HG03575 (cell line): ENCODE data around the gene EXOG.

Experiments used
- ATAC-seq: cut with Tn5 transposase; IDR thresholded peaks from one replicate; pipeline ENCODE4 v1.9.1; 2021; ENCODE audit not compliant: unreplicated experiment, insufficient number of reproducible peaks, low FRiP score; ENCODE audit errors: extremely low read depth

The EXOG gene

DNA sequence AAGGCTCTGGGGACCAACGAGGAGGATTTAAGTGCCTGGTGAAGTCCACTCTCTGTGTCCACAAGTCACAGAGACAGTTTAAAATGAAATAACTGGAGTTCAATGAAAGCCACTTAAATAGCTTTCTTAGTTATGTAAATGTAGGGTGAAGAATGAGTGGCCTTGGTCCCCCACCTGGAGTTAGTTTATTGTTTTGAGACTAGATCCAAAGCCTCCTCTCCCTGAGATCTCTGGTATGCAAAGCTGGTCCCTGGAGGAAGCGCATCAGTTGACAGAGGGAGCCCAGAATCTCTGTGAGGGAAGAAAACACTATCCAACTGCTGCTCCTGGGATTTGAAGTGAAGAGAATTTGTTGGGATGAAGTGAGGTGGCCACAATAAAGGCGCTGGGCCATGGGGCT is 40.5 kb downstream of the EXOG start:
- ATAC-seq: no peak

- no peak for ATAC-seq
Observed at GRCh38 chr3:38538773-38539353, 42.7 kb downstream of the EXOG start.

GRCh38 chr3:38541806-38542205 is 45.7 kb downstream of the EXOG start:
- no peak for ATAC-seq

- no peak for ATAC-seq
Observed at GRCh38 chr3:38542401-38543298, 46.5 kb downstream of the EXOG start.

- no peak for ATAC-seq
Observed at GRCh38 chr3:38543586-38543985, 47.4 kb downstream of the EXOG start.

GRCh38 chr3:38544926-38545325 is 48.8 kb downstream of the EXOG start:
- no peak for ATAC-seq

DNA sequence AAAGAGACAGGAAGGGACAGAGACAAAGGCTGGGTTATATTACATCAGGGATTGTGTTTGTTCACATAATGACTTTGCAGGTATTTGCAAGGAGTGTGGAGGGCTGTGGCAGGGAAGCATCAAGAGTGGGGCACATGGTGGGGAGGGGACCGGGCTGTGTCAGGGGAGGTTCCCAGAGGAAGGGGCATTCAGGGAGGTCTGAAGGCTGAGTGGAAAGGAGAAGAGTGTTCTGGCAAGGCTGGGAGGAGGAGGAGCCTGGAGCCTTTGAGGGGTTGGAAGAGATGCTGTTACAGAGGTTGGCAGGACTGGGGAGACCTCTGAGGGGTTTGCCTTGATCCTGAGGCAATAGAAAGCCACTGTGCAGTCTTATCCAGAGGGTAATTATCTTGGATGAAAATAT is 49.4 kb downstream of the EXOG start:
- ATAC-seq: no peak

DNA sequence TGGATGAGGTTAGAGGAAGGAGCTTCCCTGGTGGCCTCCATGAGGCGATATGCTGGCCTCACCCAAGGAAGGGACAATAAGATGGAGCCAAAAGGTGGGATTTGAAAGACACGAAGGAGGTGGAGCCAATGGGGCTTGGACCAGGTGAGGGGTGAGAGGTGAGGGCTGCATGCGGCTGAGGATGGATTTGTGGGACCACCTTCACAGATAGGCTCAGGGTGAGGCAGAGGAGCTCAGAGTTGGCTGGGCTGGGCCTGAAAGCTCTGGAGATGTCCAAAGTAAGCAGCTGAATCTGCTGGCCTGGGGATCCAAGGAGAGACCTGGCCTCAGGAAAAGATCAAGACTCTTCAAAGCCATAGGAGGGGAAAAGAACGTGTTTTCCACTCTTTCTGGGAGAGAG is 49.8 kb downstream of the EXOG start:
- no peak for ATAC-seq

DNA sequence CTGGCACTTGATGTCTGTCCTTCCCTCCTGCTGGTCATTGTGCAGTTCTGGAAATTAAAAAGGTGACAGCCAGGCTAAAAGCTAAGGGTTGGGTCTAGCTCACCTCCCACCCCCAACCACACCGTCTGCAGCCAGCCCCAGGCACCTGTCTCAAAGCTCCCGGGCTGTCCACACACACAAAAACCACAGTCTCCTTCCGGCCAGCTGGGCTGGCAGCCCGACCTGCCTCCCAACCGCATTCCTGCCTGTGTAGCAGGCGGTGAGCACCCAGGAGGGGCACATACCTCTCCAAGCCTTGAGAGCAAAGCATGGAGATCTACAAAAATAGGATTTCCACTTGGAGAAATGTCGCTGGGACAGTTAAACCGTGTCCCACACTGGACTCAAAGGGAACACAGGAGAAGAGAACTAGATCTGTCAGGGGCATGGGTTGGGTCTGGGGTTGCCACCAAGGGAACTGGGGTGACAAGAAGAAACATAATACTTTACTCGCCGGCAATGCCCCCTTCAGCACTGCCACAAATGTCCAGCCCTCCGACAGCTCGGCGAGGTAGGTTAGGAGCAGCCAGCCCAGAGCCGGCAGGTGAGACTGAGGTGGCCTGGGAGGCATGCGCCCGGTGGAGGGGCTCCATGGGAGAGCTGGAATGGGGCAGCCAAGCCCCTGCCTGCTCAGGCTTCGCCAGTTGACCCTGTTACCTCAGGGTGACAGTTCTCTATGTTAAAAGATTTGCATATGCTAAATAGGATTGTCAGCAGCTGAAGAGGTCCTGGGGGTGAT is 52.2 kb downstream of the EXOG start:
- no peak for ATAC-seq

- no peak for ATAC-seq
Observed at GRCh38 chr3:38549082-38549481, 52.9 kb downstream of the EXOG start.

DNA sequence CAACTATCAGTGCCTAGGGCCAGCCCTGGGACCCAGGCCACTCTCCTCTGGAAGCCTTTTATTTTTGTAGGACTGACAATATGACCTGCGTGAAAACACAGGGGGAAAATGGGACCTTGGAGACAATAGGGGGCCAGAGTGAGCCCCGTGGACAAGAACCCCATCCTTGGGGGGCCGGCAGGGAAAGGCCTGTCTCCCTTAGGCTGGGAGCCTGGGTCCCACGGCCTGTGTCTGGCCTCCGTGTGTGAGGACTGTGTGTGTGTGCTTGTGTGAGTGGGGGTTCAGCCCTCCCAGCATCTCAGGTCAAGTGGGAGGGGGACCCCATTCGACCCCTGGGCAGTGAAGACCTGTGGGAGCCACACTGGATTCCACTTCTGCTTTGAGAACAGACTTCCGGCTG is 53.3 kb downstream of the EXOG start:
- no peak for ATAC-seq

DNA sequence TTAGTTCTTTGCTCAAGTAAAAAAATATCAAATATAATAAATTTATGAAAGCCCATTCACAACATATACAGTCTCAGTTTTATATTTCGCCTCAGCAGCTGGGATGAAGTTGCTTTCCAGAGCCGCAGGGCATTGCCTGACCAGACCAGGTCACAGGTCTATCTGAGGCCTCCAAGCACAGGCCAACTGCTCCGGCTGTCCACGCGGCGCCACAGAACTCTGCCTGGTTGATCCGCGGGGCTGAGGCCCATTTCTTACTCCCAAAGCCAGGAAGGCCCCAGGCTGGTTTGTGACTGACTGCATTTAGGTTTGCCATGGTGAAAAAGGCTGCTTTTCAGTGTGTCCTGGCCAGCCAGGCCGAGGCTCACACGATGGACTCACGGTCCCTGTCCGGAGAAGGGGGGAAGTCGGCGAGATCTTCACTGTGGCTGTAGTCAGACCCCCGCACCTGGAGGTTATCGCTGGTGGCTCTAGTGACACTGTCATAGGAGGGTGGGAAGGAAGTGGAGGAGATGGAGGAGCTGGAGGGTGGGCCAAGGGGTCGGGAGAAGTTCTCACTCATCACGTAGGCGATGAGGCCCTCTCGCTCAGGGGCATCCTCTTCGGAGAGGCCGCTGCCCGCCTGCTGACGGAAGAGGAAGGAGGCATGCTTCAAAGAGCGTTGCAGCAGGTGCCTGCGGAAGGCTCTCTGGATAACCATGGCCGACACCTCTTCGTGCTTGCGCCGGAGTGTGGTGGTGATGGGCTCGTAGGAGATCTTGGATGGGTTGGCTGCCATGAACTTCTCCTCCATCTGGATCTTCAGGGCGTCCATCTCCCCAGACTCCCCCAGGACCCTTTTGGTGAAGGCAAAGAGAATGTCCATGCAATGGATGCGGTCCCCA is 54.1 kb downstream of the EXOG start:
- ATAC-seq: no peak

- ATAC-seq: no peak
Observed at GRCh38 chr3:38551026-38551832, 55.1 kb downstream of the EXOG start.

DNA sequence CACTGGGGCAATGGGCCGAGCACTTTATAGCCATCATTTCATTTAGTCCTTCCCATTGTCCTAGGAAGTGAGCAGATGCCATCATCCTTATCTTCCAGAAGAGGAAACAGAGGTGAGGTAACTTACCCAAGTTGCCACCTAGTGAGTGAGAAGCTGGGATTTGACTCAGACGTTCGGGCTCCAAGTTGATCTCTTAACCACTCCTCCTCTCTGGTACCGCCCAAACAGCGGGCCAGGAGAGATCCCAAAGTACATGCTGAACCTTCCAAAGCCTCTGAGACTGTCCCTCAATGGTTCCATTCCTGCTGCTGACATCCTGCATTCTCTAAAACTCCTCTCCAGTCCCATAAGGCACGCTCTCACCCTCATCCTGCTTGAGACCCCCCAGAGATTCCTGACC is 56.2 kb downstream of the EXOG start:
- ATAC-seq: no peak

- no peak for ATAC-seq
Observed at GRCh38 chr3:38553071-38553470, 56.9 kb downstream of the EXOG start.

DNA sequence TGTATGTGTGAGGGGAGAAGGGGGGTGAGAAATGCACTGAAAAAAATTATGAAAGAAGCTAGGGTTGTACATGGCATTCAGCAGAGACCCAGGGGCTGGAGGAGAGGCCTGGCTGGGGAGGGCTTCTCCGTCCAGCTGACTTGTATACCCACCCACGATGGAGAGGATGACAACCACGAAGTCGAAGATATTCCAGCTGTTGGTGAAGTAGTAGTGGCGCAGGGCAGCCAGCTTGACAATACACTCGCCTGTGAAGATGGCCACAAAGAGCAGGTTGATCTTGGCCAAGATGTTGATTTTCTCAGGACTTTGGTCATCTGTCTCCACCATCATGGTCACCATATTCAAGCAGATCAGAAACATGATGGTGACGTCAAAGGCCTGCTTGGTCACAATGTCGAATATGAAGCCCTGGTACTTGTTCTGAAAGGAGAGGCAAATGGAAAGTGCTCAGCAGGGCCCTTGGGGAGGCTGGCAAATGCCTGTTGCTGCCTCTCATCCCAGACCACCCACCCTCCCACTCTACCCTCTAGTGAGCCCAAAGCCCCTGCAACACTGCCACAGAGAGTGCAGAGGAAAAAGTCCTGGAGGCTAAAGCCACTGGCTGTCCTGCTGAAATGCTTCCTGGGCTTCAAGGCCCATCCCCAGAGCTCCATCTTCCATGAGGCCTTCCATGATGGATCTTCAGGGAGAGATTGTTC is 58.1 kb downstream of the EXOG start:
- ATAC-seq: no peak

DNA sequence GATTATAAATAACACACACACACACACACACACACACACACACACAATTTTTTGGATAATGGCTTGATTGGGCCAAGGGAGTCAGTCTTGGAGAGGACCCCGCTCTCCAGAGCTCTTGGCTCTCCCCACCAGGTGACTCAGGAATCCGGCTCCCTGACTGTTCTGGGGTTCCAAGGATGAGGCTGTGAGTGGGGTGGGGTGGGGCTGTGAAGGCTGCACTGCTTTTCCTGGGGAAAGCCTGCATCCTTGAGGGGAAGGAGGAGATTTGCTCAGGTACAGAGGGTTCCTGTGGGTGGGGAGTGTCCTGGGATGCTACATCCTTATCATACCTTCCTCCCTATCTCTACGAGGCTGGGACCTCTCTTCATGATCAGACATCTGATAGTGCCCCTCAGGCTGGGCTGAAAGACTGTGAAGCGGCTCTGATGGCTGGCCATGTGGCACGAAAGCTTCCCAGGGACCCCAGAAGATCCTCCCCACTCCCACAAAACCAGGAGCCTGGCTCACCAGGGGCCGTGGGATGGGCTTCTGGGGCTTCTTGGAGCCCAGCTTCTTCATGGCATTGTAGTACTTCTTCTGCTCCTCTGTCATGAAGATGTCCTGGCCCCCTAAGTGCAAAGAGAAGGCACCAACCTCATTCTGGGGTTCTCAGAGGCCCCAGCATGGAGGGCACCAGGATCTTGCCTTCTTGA is 59.2 kb downstream of the EXOG start:
- ATAC-seq: no peak
